ENCODE measurements around the gene URI1. TPM values are rescaled to one million over a fixed set of nuclear protein-coding genes. Genes with fewer than 3 reads are reported as not detected.

Gene URI1
- total RNA-seq, 1 experiment from 2014 or later, result 71.0 TPM

DNA sequence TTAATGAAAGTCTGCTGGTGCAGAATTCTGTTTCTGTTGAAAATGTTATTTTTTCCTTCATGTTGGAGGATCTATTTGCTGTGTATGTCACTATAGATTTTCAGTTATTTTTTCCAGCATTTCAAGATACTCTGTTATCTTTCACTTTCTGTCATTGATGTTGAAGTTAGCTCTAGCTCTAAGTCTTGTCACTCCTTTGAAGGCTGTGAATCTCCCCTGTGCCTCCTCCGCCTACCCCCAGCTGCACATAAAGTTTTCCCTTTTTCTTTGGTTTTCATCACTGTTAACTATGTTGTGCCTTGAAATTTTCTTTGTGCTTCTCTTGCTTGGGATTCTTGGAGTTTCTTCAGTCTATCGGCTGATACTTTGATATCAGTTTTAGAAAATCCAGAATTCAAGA, 20.8 kb downstream of the URI1 start:
- H3K4me1 ChIP-seq (ENCODE audit: control insufficient read depth, insufficient read depth, low read length), result peaks cover 35% of the 10 kb centered on the region
- TF ChIP-seq TCF7L2 (IDR thresholded peaks at IDR 0.05; ENCODE audit: low read depth, low read length), result no peak
- no peak for TF ChIP-seq CTCF (IDR thresholded peaks at IDR 0.05)
- no peak overlapping the region for H3K4me3 ChIP-seq (ENCODE audit: low read depth in 2 of 2, low read length in 2 of 2)
- ChIA-PET POLR2A (no interaction called here), CTCF (no interaction called here)
- BruUV-seq (replicated peaks), result no TSS peak
- ATAC-seq (no peak), DNase-seq (ENCODE audit: low read depth, low spot score) (no peak)
- H3K27me3 ChIP-seq (ENCODE audit: control insufficient read depth, insufficient read depth, low read length), result no peaks in the 10 kb centered on the region
- intact Hi-C loops (cut with micrococcal nuclease; ENCODE audit: unreplicated experiment), result no loop called here
- H3K27ac ChIP-seq (ENCODE audit: low read length), result no peak overlapping the region
- H3K36me3 ChIP-seq (ENCODE audit: control insufficient read depth, insufficient read depth, low read length), result no peaks in the 10 kb centered on the region
- in situ Hi-C loops (cut with HindIII; ENCODE audit: low pct_unique_long_range_greater_than_20kb, low sequenced_read_pairs), result no loop called here
- H3K9me3 ChIP-seq (ENCODE audit: control insufficient read depth, insufficient read depth, low read depth, low read length), result no peaks in the 10 kb centered on the region

DNA sequence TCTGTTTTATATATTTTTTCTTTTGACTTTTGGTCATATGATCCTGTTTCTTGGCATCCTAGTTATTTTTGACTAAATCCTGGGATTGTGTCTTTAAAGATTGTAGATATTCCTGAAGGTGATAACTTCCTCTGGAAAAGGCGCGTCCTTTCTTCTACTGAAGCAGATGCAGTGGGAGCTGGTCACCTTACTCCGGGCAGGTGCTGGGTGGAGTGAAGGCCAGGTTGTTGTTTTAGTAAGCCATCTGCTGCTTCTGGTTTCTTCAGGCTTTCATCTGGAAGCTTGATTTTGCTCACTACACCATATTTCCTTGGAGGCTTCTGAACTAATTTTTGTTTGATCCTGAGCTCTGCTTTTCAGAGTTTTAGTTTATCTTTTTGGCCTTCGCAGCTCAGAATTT, 21.5 kb downstream of the URI1 start:
- intact Hi-C loops (cut with micrococcal nuclease; ENCODE audit: unreplicated experiment), result no loop called here
- in situ Hi-C loops (cut with HindIII; ENCODE audit: low pct_unique_long_range_greater_than_20kb, low sequenced_read_pairs), result no loop called here
- H3K4me1 ChIP-seq (ENCODE audit: control insufficient read depth, insufficient read depth, low read length), result peaks cover 36% of the 10 kb centered on the region
- no peak overlapping the region for H3K27ac ChIP-seq (ENCODE audit: low read length)
- H3K9me3 ChIP-seq (ENCODE audit: control insufficient read depth, insufficient read depth, low read depth, low read length), result no peaks in the 10 kb centered on the region
- H3K27me3 ChIP-seq (ENCODE audit: control insufficient read depth, insufficient read depth, low read length), result no peaks in the 10 kb centered on the region
- DNase-seq (ENCODE audit: low read depth, low spot score) (no peak), ATAC-seq (no peak)
- no peaks in the 10 kb centered on the region for H3K36me3 ChIP-seq (ENCODE audit: control insufficient read depth, insufficient read depth, low read length)
- ChIA-PET CTCF (no interaction called here), POLR2A (no interaction called here)
- no peak overlapping the region for H3K4me3 ChIP-seq (ENCODE audit: low read depth in 2 of 2, low read length in 2 of 2)
- TF ChIP-seq, protein P1, sequence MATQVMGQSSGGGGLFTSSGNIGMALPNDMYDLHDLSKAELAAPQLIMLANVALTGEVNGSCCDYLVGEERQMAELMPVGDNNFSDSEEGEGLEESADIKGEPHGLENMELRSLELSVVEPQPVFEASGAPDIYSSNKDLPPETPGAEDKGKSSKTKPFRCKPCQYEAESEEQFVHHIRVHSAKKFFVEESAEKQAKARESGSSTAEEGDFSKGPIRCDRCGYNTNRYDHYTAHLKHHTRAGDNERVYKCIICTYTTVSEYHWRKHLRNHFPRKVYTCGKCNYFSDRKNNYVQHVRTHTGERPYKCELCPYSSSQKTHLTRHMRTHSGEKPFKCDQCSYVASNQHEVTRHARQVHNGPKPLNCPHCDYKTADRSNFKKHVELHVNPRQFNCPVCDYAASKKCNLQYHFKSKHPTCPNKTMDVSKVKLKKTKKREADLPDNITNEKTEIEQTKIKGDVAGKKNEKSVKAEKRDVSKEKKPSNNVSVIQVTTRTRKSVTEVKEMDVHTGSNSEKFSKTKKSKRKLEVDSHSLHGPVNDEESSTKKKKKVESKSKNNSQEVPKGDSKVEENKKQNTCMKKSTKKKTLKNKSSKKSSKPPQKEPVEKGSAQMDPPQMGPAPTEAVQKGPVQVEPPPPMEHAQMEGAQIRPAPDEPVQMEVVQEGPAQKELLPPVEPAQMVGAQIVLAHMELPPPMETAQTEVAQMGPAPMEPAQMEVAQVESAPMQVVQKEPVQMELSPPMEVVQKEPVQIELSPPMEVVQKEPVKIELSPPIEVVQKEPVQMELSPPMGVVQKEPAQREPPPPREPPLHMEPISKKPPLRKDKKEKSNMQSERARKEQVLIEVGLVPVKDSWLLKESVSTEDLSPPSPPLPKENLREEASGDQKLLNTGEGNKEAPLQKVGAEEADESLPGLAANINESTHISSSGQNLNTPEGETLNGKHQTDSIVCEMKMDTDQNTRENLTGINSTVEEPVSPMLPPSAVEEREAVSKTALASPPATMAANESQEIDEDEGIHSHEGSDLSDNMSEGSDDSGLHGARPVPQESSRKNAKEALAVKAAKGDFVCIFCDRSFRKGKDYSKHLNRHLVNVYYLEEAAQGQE (IDR thresholded peaks at IDR 0.05; ENCODE audit: insufficient read depth in 1 of 2, low read depth in 2 of 2, low read length in 1 of 2), result no peak
- TF ChIP-seq SIN3A (IDR thresholded peaks at IDR 0.05; ENCODE audit: borderline replicate concordance, insufficient read depth, low read depth, low read length) (no peak), CTCF (IDR thresholded peaks at IDR 0.05) (no peak), TCF7L2 (IDR thresholded peaks at IDR 0.05; ENCODE audit: low read depth, low read length) (no peak), POLR2AphosphoS5 (IDR thresholded peaks at IDR 0.05; ENCODE audit: low read depth, low read length) (no peak)
- no TSS peak for BruUV-seq (replicated peaks)

DNA sequence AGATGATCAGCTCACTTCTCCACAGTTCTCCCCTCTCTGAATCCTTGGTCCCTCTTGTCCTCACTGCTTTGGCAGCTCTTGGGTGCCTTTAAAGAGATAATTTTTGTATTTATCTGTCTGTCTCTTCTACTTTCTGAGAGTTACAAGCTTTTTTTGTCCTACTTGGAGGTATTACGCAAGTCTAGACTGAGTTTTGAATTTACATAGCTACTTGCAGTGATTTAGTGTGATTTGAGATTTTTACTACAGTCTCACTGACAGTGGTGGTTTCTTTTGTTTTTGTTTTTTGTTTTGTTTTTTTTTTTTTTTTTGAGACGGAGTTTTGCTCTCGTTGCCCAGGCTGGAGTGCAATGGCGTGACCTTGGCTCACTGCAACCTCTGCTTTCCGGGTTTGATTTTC, 22.1 kb downstream of the URI1 start:
- POLR2A ChIA-PET, result no interaction called here

More for the DNA sequence above, 22.1 kb downstream of the URI1 start:
- no TSS peak for BruUV-seq (replicated peaks)
- no peak overlapping the region for H3K27ac ChIP-seq (ENCODE audit: low read length)
- in situ Hi-C loops (cut with HindIII; ENCODE audit: low pct_unique_long_range_greater_than_20kb, low sequenced_read_pairs), result no loop called here
- no peaks in the 10 kb centered on the region for H3K9me3 ChIP-seq (ENCODE audit: control insufficient read depth, insufficient read depth, low read depth, low read length)
- TF ChIP-seq TCF7L2 (IDR thresholded peaks at IDR 0.05; ENCODE audit: low read depth, low read length), result no peak
- TF ChIP-seq, protein P1 (IDR thresholded peaks at IDR 0.05; ENCODE audit: insufficient read depth in 1 of 2, low read depth in 2 of 2, low read length in 1 of 2), result no peak
- TF ChIP-seq POLR2AphosphoS5 (IDR thresholded peaks at IDR 0.05; ENCODE audit: low read depth, low read length), result no peak
- TF ChIP-seq CTCF (IDR thresholded peaks at IDR 0.05), result no peak
- TF ChIP-seq SIN3A (IDR thresholded peaks at IDR 0.05; ENCODE audit: borderline replicate concordance, insufficient read depth, low read depth, low read length), result no peak
- CTCF ChIA-PET, result no interaction called here
- H3K36me3 ChIP-seq (ENCODE audit: control insufficient read depth, insufficient read depth, low read length), result no peaks in the 10 kb centered on the region
- intact Hi-C loops (cut with micrococcal nuclease; ENCODE audit: unreplicated experiment), result no loop called here
- no peak overlapping the region for H3K4me3 ChIP-seq (ENCODE audit: low read depth in 2 of 2, low read length in 2 of 2)
- no peaks in the 10 kb centered on the region for H3K27me3 ChIP-seq (ENCODE audit: control insufficient read depth, insufficient read depth, low read length)
- ATAC-seq (no peak), DNase-seq (ENCODE audit: low read depth, low spot score) (no peak)
- peaks cover 36% of the 10 kb centered on the region for H3K4me1 ChIP-seq (ENCODE audit: control insufficient read depth, insufficient read depth, low read length)
